AG04450 (cell line): ENCODE results near the gene WDR86. TPM values are rescaled to one million over a fixed set of nuclear protein-coding genes. Genes with fewer than 3 reads are reported as not detected.

Experiments
- CTCF ChIA-PET: fragments of 300-600, 350-600 bp; formaldehyde crosslinking; extraction: SDS; loops from one replicate; lab custom pipeline; 2022; ENCODE audit warnings: antibody characterized with exemption, inconsistent platforms; lab: Charles Lee
- POLR2A ChIA-PET: fragments of 350-600 bp; formaldehyde crosslinking; extraction: SDS; loops from one replicate; lab custom pipeline; 2021; ENCODE audit warnings: antibody characterized with exemption, inconsistent platforms; lab: Yijun Ruan, JAX
- DNase-seq: peaks from one replicate; pipeline ENCODE4 v3.0.0-alpha.2; 2011; ENCODE audit warnings: low read depth, low spot score
- H3K27ac ChIP-seq: one replicate; pipeline ENCODE4 v1.5.1; 2012; ENCODE audit warnings: low read depth, low read length, control low read depth
- H3K27me3 ChIP-seq: one replicate; pipeline ENCODE4 v1.6.0; 2012; ENCODE audit warnings: low read length; ENCODE audit not compliant: control insufficient read depth, insufficient read depth
- H3K4me3 ChIP-seq: 2 replicates; pipeline ENCODE4 v1.5.1; 2011; ENCODE audit warnings: mild to moderate bottlenecking, low read depth, low read length, control low read depth
- H3K9me3 ChIP-seq: 2 replicates; pipeline ENCODE4 v1.5.1; 2012; ENCODE audit warnings: low read length; ENCODE audit not compliant: control insufficient read depth, insufficient read depth
- CTCF ChIP-seq: IDR thresholded peaks from 2 replicates; pipeline ENCODE4 v1.5.1; 2011; ENCODE audit warnings: low read depth, low read length, control low read depth, inconsistent platforms
- polyA plus RNA-seq: library from polyadenylated mRNA; depleted of rRNA; stranded (reverse); fragments of >200 nt; gene quantifications from 2 replicates; pipeline ENCODE4 v1.2.3, GENCODE V29; 2011

Gene WDR86
- polyA plus RNA-seq, 1 experiment: 0.15 TPM

DNA sequence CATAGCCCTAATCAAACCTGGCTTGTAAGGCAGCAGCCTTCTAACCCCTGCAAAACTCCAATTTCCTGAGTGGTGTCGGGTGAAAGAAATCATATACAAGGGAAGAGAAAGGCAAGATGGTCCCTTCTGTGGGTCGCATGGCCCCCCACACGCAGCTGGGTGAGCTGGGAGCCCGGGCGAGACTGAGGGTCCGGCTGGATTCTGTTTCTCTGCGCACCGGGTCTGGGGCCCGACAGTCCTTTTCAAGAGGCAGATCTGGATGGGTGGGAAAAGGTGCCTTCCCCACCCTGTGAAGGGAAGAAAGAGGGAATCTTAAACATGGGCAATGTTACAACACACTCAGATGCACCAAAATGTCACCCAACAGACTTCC lies 18.5 kb downstream of the WDR86 start:
- Histone ChIP-seq H3K27ac (no peak overlapping the region), H3K9me3 (no peaks in the 10 kb centered on the region; the same call in 1 of the 2 replicates), H3K27me3 (peaks cover 40% of the 10 kb centered on the region), H3K4me3 (no peak overlapping the region)
- TF ChIP-seq CTCF: no peak
- ChIA-PET POLR2A (no interaction called here), CTCF (no interaction called here)
- DNase-seq: no peak

- H3K9me3 ChIP-seq: no peaks in the 10 kb centered on the region; the same call in 1 of the 2 replicates
- no peak overlapping the region for H3K4me3 ChIP-seq
- CTCF ChIA-PET: interaction anchor here (0.9 kb wide), 1 partner anchor 57 kb away, joined by 3 read pairs; no protein-coding TSS in a partner anchor
- POLR2A ChIA-PET: no interaction called here
- TF ChIP-seq CTCF: no peak
- no peak overlapping the region for H3K27ac ChIP-seq
- no peak for DNase-seq
- H3K27me3 ChIP-seq: peaks cover 45% of the 10 kb centered on the region
Measured at GRCh38 chr7:151390598-151391357, 19.1 kb downstream of the WDR86 start.

DNA sequence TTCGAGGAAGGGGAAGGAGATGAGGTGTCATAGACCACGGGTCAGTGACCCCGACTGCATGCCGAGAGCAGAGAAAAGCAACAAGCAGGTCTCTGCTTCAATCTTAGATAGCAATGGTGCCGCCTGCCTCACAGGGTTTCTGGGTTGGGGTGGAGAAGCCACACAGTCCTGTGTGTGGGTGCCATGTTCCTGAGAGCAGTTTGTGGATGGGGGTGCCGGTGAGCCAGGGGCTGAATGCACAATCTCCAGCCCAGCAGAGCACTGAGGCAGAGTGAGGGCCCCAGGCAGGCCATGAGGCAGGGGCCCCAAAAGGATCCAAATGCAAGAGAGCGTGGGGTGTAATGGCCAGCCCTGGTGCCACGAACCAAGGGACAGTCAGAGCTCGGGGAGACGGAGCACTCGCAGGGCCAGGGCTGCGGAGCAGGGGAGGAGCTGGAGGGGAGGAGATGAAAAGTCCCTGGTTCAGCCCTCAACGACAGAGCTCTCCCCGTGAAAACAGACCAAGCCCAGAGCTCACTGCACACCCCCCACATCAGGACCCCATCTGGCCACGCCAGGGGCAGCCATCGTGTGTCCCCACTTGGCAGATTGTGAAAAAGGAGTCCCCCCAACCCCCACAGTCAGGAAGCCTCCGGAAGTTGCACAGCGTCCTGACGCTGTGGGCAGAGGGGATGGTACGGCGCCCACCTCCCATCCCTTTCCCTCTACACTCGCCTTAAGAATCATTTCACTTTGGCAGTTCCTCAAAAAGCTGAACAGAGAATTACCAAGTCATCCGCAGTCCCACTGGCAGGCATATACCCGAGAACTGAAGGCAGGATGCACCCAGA lies 19.9 kb downstream of the WDR86 start:
- H3K4me3 ChIP-seq: no peak overlapping the region
- no peaks in the 10 kb centered on the region; the same call in 1 of the 2 replicates for H3K9me3 ChIP-seq
- no peak for DNase-seq
- ChIA-PET CTCF (interaction anchor here (0.9 kb wide), 1 partner anchor 58 kb away, joined by 3 read pairs; no protein-coding TSS in a partner anchor), POLR2A (no interaction called here)
- peaks cover 53% of the 10 kb centered on the region for H3K27me3 ChIP-seq
- H3K27ac ChIP-seq: no peak overlapping the region
- TF ChIP-seq CTCF: no peak

DNA sequence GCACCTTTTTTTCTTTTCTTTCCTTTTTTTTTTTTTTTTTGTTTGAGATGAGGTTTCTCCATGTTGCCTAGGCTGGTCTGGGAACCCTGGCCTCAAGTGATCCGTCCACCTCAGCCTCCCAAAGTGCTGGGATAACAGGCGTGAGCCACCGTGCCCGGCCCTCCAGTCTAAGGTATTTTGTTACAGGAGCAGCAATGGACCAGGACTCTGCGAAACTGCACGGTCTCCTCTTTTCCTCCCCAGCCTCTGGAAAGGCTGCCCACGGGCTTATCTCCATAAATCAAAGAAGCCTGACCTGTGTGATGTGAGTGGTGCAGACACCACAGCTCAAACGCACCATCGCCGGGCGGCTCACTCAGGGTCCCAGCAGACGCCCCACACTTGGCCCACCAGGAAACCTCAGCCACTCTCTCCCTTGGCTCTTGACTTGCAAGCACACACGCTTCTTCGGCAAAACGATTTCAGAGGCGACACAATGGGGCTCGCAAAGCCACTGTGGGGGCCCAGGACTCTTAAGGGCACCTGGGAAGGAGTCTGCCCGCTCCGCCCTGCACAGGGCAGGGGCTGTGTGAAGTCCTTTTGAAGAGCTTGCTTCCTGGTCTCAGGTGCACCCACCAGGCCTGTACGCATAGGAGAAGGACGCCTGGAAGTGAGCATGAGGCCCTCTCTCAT lies 20.6 kb downstream of the WDR86 start:
- Histone ChIP-seq H3K4me3 (no peak overlapping the region), H3K9me3 (no peaks in the 10 kb centered on the region; the same call in 1 of the 2 replicates), H3K27ac (no peak overlapping the region), H3K27me3 (peaks cover 53% of the 10 kb centered on the region)
- no peak for TF ChIP-seq CTCF
- POLR2A ChIA-PET: no interaction called here
- CTCF ChIA-PET: no interaction called here
- no peak for DNase-seq
